IMR-90 (cell line): ENCODE measurements around the gene EMX2. TPM values are rescaled to one million over a fixed set of nuclear protein-coding genes. Genes with fewer than 3 reads are reported as not detected.

ENCODE experiments used
- MAFK ChIP-seq: IDR thresholded peaks from 2 replicates; pipeline ENCODE4 v1.6.1; 2012; ENCODE audit warnings: low read depth, low read length, improper control_type of control experiment
- SMC3 ChIP-seq: fragments of 150-350 bp; IDR thresholded peaks from 2 replicates; pipeline ENCODE4 v1.6.1; 2016; ENCODE audit warnings: low read depth, mild to moderate bottlenecking, antibody characterized with exemption, low read length, moderate library complexity
- polyA plus RNA-seq, 3 experiments: library from polyadenylated mRNA; depleted of rRNA; stranded (reverse); fragments of >200 nt; gene quantifications; 2 replicates each; pipeline ENCODE4 v1.2.3, GENCODE V29; 2012; ENCODE audit warnings: low replicate concordance in 1 of 3
- total RNA-seq: library from RNA; depleted of rRNA; stranded (reverse); fragments of >200 nt; gene quantifications from 2 replicates; pipeline ENCODE4 v1.2.3, GENCODE V29; 2012
- TF ChIP-seq, protein P1 (sequence below): conservative IDR thresholded peaks from 2 replicates; pipeline ENCODE4 v1.5.1; 2012; ENCODE audit warnings: mild to moderate bottlenecking, low read depth, low read length, improper control_type of control experiment

EMX2 gene
- total and polyA plus RNA-seq, 2 of the 4 experiments (the other 2 are of a cell fraction) = not detected

DNA sequence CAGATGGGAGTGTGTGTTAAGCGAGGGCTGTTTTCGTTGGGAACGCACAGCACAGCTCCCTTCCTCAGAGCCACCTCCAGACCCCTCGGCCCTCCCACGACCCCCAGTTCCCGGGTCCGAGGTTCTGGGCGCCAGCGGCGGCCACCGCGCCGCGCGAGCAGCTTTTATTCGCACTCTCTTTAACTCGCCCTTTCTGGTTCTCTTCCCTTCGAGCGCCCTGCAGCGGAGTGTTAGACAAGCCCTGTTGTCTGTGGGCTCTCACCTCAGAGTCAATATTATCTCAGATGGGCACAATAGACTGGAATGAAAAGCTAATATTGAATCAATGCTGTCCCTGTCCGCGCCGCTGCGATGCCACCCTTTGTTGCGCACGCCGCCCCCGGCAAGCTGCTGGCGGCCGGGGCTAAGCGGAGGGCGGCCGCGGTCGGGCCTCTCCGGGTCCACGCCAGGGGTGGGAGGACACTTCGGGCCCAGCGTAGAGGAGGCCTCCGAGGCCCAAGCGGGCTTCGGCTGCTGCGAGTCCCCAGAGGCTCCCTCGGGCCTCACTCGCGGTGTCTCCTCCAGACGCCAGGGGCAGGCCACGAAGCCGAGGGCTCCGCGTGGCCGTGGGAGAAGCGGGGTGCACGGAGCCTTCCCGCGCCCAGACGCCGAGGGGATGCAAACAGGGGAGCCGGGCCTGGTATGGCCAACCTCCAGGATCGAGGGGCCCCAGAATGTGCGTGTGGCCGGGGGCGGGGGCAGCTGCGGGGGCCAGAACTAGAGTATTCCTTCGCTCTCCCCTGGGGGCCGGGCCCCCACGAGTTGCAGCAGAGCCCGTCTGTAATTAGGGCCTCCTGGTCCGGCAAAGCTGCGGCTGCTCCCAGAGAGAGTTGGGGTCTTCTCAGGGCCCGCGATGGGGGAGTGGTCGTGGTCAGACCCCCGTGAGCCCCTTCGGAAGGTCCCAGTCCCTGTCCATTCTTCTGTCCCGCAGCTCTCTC lies 7.9 kb upstream of the EMX2 start (continued):
- TF ChIP-seq, protein P1, sequence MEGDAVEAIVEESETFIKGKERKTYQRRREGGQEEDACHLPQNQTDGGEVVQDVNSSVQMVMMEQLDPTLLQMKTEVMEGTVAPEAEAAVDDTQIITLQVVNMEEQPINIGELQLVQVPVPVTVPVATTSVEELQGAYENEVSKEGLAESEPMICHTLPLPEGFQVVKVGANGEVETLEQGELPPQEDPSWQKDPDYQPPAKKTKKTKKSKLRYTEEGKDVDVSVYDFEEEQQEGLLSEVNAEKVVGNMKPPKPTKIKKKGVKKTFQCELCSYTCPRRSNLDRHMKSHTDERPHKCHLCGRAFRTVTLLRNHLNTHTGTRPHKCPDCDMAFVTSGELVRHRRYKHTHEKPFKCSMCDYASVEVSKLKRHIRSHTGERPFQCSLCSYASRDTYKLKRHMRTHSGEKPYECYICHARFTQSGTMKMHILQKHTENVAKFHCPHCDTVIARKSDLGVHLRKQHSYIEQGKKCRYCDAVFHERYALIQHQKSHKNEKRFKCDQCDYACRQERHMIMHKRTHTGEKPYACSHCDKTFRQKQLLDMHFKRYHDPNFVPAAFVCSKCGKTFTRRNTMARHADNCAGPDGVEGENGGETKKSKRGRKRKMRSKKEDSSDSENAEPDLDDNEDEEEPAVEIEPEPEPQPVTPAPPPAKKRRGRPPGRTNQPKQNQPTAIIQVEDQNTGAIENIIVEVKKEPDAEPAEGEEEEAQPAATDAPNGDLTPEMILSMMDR = no peak
- TF ChIP-seq MAFK (no peak), SMC3 (no peak)
